NCI-H345 treated with DMSO at 0.1 percent for 48 hours (cell line): ENCODE measurements around the gene UXS1.

Experiments used
- DNase-seq: peaks from one replicate; lab custom pipeline; 2025; ENCODE audit not compliant: unreplicated experiment; lab: John Stamatoyannopoulos, UW

Gene UXS1

DNA sequence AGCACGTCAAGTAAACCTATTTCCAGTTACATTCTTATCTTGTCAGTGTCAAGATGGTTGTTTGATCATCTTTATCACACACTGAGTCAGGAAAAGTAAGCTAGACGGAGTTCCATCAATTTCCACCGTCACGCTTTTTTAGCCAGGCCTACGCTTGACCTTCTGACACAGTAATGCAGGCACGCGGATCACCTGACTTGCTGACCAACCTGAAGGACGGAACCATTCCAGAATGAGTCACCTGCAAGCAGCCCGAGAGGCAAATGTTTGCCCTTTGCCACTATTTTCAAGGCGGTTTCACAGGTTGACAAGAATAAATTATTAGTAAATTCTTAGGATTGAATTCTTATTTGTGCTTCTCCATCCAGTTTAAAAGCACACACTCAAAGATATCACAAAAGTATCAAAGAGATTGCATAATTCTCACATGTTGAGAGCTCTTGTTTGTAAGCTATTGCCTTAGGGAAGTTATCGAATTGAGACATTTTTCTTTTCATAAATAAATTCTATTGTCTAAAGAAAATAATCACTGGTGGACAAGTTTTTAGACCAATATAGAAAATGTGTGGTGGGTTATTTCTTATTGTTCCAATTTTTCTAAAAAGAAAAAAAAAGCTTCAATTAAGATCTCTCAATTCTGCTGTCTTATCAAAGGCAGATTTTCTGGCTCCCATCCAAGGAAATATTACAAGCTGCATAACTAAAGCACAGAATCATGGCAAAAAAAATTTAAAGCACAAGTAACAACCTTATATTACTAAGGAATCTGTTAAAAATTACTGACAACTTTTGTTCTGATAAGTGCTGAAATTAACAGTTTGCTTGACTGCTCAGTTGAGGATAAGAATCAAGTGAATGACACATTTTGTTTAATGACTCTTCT is 31.9 kb downstream of the UXS1 start:
- DNase-seq: no peak

DNA sequence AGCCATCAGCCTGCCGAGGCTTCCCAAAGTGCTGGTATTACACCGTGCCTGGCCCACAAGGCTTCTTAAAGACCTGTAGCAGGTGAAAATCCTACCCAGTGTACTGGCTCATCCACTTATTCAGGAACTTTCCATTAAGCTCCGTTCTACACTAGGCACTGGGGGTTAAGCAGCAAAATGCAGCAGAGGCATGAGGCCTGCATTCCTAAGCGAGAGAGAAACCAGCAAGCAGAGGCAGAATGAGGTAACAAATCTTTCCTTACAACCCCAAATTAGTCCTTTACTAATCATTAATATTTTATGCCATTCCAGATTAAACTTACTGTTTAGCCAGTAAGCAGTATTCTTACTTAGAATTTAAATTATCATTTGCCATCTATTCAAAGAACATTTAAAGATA is 32.8 kb downstream of the UXS1 start:
- no peak for DNase-seq

DNA sequence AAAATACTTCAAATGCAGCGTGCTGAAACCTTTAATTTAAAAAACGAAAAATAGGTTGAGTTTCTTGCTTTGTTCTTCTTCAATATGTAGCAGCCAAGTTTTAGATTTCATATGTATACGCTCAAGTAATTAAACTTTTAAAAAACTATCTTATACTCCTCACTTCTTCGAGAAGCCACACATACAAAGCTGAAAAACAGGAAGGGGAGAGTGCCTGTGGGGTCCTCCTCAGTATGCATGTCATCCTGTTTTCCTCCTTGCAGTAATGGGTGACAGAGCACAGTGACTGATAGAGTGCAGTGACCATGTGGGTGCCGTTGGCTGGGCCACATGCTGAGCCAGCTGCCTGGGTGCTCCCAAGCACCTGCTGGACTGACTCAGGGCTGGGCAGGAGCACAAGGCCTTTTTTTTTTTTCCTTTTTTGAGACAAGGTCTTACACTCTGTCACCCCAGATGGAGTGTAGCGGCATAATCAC is 33.3 kb downstream of the UXS1 start:
- DNase-seq: no peak

DNA sequence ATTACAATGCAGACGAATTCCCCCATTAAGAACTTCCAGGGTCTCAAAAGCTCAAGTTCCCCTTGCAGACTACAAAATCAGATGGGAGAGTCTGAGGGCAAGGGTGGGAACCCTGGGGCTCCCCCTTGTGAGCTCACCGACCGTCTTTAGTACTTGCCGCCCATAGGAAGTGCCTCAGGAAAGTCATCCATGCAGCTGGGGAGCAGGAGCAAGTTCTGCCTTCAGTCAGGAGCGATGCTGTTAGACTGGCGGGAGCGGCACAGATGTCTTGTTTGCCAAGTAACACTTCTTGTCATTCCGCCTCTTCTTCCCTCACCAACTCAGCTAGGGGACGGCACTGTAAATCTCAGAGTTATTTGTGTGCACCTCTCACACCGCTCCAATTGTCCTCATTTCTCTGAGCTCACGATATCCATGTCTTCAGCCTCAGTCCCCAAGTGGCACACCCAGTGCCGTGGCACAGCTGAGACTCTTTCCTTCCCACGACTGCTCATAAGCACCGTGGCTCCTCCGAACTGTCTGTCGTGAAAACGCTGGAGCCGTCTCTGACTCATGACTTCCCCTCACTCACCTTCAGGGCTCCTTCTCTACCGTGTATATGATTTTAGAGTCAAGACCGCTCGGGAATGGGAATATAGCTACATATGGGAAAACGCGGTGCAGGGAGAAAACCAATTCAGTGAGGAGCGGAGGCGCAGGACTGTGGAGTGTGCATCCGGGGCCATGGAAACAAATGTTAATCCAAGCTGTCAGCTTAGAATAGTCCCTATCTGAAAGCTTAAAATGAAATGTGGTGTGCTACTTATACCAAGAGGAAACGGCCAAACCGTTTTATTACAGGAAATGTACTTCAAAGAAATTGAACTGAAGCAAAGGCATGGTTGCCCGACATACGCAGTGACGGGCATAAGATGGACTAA is 34.0 kb downstream of the UXS1 start:
- no peak for DNase-seq

DNA sequence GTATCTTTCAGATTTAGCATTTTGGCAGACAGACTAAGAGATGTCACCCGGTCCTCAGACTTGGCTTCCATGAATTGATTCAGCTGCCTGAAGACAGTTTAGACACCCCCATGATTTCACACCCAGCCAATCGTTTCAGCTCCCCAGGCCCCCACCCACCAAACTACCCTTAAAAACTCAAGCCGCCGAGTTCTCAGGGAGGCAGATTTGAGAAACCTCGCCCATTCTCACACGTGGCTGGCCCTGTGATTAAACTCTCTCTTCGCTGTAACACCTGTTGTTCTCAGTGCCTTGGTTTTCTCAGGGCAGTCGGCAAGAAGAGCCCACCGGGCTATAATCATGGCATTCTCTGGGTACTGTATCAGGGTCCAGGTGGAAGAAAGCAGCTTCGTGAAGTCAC is 35.2 kb downstream of the UXS1 start:
- no peak for DNase-seq

DNA sequence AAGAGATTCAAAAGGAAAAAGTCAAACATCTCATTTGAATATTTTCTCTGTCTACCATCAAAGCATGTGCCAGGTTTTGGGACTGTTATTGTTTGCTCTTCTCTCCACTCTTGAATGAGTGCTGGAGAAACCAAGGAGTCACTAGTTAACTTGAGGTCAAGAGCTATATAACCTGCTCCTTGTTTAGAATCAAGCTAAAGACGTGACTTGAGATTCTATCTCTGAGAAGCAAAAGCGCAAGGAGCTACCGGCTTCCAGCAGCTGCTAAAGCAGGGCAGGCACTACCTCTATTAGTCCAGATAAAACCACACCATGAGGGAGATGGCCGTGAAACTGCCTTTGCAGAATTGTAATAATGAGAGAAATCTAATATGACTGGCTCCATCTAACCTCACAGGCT is 36.0 kb downstream of the UXS1 start:
- no peak for DNase-seq

DNA sequence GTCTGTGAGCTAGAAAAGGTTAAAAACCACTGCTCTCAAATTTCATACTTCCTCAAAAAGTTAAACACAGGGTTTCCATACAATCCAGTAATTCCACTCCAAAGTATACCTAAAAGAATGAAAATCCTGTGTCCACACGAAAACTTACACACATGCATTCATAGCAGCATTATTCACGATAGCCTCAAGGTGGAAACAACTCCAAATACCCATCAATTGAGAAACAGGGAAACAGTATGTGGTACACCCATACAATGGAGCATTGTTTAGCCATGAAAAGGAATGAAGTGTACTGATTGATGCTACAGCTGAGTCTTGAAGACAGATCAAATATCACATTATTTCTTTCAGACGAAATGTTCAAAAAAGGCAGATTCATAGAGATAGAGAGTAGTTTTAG is 36.7 kb downstream of the UXS1 start:
- no peak for DNase-seq

DNA sequence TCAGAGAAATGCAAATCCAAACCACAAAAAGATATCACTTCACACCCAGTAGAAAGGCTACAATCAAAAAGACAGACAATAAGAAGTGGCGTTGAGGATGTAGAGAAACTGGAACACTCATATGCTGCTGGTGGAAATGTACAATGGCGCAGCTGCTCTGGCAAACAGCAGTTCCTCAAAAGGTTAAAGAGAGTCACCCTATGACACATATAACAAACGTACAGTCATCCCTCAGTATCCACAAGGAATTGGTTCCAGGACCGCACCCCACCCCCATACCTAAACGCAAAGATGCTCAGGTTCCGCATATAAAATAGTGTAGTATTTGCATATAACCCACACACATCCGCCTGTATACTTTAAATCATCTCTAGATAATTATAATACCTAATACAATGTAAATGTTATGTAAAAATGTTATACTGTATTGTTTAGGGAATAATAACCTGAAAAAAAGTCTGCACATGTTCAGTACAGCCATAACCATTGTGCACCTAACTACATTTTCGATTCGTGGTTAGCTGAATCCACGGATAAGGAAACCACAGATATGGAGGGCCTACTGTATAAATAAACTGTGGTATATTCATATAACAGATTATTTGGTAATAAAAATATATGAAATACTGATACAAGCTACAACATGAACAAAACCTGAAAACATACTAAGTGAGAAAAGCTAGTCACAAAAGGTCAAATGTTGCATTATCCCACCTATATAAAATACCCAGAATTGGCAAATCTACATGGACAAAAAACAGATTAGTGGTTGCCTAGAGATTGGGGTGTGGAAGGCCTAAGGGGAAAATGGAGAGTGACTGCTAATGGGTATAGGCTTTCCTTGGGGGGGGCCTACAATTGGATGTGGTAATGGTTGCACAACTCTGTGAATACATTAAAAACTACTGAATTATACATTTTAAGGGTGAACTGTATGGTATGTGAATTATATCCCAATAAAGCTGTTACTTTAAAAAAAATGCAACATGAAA is 37.5 kb downstream of the UXS1 start:
- no peak for DNase-seq

DNA sequence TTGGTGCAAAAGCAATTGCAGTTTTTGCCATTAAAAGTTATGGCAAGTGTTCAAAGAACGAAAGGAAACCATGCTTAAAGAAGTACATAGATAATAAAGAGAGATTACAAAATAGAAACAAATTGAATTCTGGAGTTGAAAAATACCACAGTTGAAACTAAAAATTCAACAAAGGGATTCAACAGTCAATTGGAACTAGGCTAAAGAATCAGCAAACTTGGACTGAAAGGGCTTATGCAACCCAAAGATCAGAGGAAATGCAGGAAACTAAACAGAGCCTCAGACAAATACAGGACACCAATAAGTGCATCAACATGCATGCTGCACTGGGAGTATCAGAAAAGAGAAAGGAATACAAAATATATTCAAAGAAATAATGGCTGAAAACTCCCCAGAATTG is 40.3 kb downstream of the UXS1 start:
- DNase-seq: no peak

DNA sequence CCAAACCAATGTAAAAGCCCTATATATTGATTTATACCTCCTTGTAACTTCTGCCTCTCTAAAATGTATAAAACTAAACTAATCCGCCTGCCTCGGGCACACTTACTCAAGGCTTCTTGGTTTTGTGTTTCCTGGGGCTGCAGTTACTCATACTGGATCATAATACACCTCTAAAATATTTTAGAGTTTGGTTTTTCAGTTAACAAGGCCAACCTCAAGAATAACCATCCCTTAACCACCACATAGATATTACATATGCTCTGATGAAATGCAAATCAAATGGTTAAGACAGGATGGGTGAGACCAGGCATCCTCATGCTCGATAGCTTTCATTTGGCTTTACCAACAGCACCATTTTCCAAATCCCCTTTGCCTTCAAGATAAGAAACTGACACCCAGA is 46.4 kb downstream of the UXS1 start:
- DNase-seq: no peak

DNA sequence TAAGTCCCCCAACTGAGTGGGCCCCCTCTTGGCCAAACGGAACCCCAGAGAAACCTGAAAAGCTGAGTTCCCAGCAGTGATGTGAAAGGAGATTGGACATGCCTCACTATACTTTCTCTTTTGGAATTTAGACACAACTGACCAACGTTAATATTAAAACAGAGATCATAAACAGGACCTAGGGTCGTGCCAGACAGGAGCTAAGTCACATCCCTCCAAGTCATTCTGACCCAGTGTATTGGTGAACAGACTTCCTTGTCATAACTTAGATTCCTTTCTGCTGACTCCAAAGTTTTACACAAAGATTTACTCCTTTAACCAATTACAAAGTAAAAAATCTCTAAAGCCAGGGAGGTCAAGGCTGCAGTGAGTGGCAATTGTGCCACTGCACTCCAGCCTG is 46.9 kb downstream of the UXS1 start:
- DNase-seq: no peak

DNA sequence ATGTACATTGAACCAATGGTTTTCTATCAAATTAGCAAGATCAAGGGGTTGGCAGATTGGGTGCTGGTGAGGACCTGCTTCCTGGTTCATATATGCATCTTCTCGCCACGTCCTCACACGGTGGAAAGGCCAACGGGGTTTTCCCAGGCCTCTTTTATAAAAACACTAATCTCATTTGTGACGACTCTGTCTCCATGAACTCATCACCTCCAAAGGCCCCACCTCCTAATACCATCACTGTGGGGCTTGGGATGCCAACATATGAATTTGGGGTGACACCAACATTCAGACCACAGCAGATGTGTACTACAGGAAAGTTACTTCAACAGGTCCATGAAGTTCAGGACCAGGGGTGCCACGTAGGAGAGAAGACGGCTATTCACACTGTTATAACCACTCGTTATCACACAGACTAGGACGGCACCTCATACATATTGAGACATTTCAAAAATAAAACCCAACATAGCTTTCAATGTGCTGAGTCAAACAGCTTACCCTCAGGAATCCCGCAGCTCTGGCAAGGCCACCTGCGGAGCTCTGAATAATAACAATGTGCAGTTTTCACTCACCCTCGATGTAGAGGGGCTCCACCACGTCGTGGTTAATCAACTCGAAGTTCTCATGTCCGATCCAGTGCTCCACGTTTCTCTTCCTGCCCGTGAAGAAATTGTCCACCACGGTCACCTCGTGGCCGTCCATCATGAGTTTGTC is 49.3 kb downstream of the UXS1 start:
- no peak for DNase-seq

DNA sequence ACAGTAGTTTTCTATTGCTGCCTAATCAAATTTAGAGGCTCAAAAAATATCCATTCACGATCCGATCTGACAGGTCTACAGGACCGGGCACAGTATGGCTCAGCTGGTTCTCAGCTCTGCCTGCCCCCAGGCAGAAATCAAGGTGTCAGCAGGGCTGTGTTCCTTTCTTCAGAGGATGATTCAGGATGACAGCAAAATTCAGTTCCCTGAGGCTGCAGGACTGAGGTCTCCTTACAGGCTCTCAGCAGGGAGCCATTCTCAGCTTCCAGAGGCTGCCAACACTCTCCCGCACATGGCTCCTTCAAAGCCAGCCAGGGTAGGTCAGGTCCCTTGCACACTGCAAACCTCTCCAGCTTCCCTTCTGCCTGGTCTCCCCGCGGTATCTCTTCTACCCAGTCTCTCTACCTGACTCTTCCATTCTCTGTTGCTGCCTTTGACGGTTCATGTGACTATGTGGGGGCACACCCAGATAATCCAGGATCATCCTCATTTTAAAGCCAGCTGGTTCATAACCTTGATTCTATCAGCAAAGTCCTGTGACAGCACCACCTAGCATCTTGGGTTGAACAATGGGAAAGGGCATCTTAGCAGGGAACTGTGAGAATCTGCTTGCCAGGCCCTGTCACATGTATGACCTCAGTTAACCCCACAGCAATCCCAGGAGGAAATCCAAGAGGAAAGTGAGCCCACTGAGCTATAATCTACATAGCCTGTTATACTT is 50.4 kb downstream of the UXS1 start:
- DNase-seq: no peak

DNA sequence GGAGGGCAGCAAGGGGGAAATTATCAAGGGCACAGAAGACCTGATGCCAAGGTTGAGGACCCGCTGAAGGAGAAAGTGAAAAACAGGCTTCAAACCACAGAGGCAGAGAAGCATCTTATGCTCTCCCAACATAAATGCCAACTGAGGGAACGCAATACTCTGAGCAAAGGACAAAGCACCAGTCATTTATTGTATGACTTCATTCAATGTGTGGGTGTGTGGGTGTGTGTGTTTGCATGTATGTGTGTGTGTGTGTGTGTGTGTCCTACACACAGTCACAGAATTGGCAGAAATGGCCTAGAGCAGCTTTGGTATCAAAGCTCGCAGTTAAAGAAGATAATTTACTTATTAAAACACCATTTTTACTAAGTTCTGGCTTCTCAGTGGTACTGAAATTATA is 51.4 kb downstream of the UXS1 start:
- DNase-seq: no peak

DNA sequence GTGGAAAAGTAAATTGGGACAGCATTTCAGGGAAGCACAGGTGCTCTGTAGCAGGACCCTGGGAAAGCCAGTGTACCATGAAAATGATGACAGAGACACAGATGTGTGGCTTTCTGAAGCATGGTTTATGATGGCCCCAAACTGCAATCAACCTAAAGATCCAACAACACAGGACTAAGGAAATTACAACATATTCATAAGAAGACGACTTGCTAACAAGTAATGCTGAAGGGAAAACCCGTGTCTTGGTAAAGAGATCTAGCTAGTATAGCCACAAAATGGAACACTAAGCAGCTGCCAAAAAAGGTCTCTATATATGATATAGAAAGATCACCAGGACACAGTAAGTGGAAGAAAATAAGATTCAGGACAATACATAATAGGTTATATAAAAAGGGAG is 53.2 kb downstream of the UXS1 start:
- DNase-seq: no peak

DNA sequence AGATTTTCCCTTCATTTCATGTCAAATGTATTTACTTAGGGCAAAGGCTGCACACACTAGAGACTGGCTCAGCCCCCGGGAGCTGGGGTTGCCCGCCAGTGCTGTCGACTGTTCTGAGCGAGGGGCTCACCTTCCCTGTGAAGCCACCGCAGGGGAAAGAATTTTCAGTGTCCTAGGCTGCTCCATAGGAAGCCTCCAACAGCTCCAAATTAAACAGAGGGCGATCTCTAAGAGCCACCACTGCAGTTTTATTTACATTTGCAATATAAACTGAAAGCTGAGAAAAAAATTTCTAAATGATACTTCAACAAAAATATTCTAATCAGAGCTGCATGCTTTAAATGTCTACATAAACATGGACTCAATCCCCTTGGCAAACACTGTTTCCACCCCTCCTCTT is 54.0 kb downstream of the UXS1 start:
- DNase-seq: no peak

DNA sequence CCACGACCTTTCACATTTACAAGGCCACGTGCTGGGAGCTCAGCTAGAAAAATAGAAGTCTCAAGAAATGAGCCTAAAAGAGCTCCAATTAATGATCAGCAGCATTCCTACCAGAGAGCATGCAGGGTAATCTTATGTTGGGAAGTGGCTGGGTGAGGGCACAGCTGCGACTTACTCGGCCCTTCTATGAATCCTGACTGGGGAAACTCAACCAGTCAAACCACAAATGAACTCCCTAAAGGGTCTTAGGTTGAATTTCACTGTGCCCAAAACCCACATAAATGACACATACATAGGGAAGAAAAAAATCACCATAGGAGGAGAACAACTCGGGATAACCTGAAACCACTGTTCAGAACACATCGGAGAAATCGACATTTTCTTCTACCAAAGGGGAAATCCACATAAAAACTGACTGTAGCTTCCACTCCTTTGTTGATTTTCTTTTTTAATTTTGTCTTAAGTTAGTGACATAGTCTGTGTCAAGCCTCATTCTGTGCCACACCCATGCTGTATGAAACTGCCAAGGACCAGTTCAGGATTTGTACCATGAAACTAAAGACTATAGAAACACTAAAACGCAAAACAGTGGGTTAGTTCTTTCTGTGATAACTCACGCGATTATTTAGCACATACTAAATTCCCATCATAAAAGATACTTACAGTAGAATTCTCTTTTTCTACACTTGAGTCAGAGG is 54.7 kb downstream of the UXS1 start:
- DNase-seq: no peak

DNA sequence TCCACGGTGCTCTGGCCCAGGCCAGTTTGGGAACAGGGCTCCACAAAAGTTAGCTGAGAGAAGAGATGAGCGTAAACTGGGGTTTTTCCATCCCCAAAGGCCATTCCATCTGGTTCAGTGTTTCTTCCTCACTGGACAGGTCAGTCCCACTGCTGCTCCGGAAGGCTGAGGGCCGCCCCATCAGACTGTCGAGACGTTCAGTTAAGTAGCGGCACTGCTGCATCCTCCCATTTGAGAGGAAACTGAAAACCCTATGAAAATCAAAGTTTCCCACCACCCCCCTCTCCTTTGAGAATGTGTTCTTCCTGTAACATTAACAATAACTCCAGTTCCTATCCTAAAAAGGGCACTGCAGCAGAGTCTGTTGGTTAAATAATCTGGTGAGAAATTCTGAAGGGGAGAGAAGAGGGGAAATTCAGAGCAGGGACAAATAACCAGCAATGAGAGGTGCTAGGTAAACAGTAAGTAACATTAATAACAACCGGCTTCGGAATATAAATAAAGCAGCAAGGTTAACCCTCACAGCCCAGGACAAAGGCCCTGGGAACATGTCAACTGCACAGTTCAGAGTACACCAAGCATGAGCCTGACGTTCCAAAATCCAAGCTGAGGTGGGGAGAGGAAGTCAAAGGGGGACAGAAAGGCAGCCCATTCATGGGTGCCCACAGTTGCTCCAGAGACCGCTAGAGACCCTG is 55.4 kb downstream of the UXS1 start:
- no peak for DNase-seq
